Body of pancreas (tissue), 4 donors: ENCODE measurements around the gene NME7. TPM values are rescaled to one million over a fixed set of nuclear protein-coding genes. Genes with fewer than 3 reads are reported as not detected.

Experiments
- ATAC-seq: fragments of 150-250 bp; one replicate; pipeline ENCODE4 v1.9.1; 2016
- DNase-seq, 4 donors: peaks; one replicate each; pipeline ENCODE4 v3.0.0-alpha.2; 2019
- H3K27ac ChIP-seq, 4 donors: fragments of 200-600 bp; sonication (generic); 1 replicate in 3 of 4; 2 replicates in 1 of 4; pipeline versions ENCODE4 v1.5.1 to v1.6.1; 2016 to 2019; ENCODE audit warnings: mild to moderate bottlenecking in 1 of 4, mixed read lengths in 1 of 4, moderate library complexity in 1 of 4
- H3K27me3 ChIP-seq, 2 donors: fragments of 200-600 bp; sonication (generic); one replicate each; pipeline ENCODE4 v1.6.0; 2016; ENCODE audit warnings: mild to moderate bottlenecking in 1 of 2
- H3K36me3 ChIP-seq, 2 donors: fragments of 200-600 bp; sonication (generic); replicated peaks in 1 of 2; 2 replicates each; pipeline ENCODE4 v1.5.1; 2016; ENCODE audit warnings: low read depth in 2 of 2; ENCODE audit not compliant: insufficient read depth in 1 of 2
- H3K4me1 ChIP-seq: fragments of 200-600 bp; sonication (generic); one replicate; pipeline ENCODE4 v1.6.0; 2016
- H3K4me3 ChIP-seq, 2 donors: fragments of 200-600 bp; sonication (generic); 1 replicate in 1 of 2; 2 replicates in 1 of 2; pipeline ENCODE4 v1.5.1; 2016 to 2019
- H3K9me3 ChIP-seq, 3 donors: fragments of 200-600 bp; sonication (generic); 1 replicate in 2 of 3; 2 replicates in 1 of 3; pipeline ENCODE4 v1.5.1; 2016
- POLR2A ChIP-seq, 3 donors: fragments of 450-650 bp; IDR thresholded peaks; one replicate each; pipeline ENCODE4 v1.6.1; 2016; ENCODE audit warnings: antibody characterized with exemption in 3 of 3, mild to moderate bottlenecking in 2 of 3
- WGBS, 2 donors: methylation state at CpG; one replicate each; pipeline ENCODE4 v1.1.5; 2017; 5-methylcytosine and 5-hydroxymethylcytosine counted together
- intact Hi-C: fragments of 100-400 bp; cut with DNase I; formaldehyde crosslinking; loops from one replicate; pipeline ENCODE4 v1.15.1; 2023
- total RNA-seq, 2 donors: library from RNA; depleted of rRNA; stranded (reverse); fragments of >200 nt; gene quantifications; one replicate each; pipeline ENCODE4 v1.1.0, GENCODE V29; 2016
- TF ChIP-seq, protein P1 (sequence below), 7 experiments: fragments of 450-650 bp in 4 of 7; fragments of 200-600 bp in 3 of 7; sonication (generic) in 3 of 7; IDR thresholded peaks; one replicate each; pipeline ENCODE4 v1.5.1; 2016 to 2019; ENCODE audit warnings: antibody characterized with exemption in 7 of 7

Gene NME7
- total RNA-seq, 2 donors from 2014 or later: 8.9 to 23.9 TPM

- no peak overlapping the region for H3K27ac ChIP-seq
- peaks cover 31% of the 10 kb centered on the region for H3K4me1 ChIP-seq
- no peaks in the 10 kb centered on the region for H3K36me3 ChIP-seq
- H3K4me3 ChIP-seq: no peak overlapping the region
- H3K9me3 ChIP-seq: no peaks in the 10 kb centered on the region
- intact Hi-C loops: no loop called here
- DNase-seq (no peak), ATAC-seq (no peak)
- WGBS, 2 donors: 70 to 74% methylated on average over 4 of the region's 4 CpGs
- no peaks in the 10 kb centered on the region for H3K27me3 ChIP-seq
- no peak for TF ChIP-seq POLR2A (IDR thresholded peaks at IDR 0.05)
- TF ChIP-seq, protein P1, sequence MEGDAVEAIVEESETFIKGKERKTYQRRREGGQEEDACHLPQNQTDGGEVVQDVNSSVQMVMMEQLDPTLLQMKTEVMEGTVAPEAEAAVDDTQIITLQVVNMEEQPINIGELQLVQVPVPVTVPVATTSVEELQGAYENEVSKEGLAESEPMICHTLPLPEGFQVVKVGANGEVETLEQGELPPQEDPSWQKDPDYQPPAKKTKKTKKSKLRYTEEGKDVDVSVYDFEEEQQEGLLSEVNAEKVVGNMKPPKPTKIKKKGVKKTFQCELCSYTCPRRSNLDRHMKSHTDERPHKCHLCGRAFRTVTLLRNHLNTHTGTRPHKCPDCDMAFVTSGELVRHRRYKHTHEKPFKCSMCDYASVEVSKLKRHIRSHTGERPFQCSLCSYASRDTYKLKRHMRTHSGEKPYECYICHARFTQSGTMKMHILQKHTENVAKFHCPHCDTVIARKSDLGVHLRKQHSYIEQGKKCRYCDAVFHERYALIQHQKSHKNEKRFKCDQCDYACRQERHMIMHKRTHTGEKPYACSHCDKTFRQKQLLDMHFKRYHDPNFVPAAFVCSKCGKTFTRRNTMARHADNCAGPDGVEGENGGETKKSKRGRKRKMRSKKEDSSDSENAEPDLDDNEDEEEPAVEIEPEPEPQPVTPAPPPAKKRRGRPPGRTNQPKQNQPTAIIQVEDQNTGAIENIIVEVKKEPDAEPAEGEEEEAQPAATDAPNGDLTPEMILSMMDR (IDR thresholded peaks at IDR 0.05): no peak
These were observed 276.7 kb downstream of the NME7 start for GRCh38 chr1:169090900-169091311.

GRCh38 chr1:169090308-169090899, 277.2 kb downstream of the NME7 start:
- Histone ChIP-seq H3K4me3 (no peak overlapping the region), H3K27ac (no peak overlapping the region), H3K36me3 (no peaks in the 10 kb centered on the region), H3K9me3 (no peaks in the 10 kb centered on the region), H3K4me1 (peaks cover 31% of the 10 kb centered on the region), H3K27me3 (no peaks in the 10 kb centered on the region)
- DNase-seq (no peak), ATAC-seq (no peak)
- no peak for TF ChIP-seq POLR2A (IDR thresholded peaks at IDR 0.05)
- TF ChIP-seq, protein P1 (IDR thresholded peaks at IDR 0.05): no peak
- 58 to 64% methylated on average over 4 of the region's 4 CpGs for WGBS, 2 donors
- intact Hi-C loops: no loop called here

DNA sequence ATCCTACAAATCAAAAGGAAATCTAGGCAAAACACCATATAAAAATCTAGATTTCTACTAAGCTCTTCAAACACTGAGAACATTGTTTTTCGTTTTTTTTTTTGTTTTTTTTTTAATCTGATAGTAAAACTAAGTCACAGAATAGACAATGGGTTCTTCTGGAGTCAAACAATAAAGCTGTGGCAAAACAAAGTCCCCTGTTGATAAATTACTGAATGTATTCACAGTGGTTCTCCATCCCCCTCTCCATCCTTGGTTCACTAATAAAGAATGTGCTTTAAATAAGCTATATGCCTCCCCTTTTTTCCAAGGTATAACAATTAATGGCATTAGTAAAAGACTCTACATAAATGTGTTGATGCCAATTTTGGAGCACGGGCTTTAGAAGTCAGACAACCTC, 277.8 kb downstream of the NME7 start:
- H3K9me3 ChIP-seq: no peaks in the 10 kb centered on the region
- no peak overlapping the region for H3K4me3 ChIP-seq
- no peak for TF ChIP-seq POLR2A (IDR thresholded peaks at IDR 0.05)
- TF ChIP-seq, protein P1 (IDR thresholded peaks at IDR 0.05): no peak
- no peaks in the 10 kb centered on the region for H3K36me3 ChIP-seq
- DNase-seq (no peak), ATAC-seq (no peak)
- WGBS, 2 donors: 61 to 66% methylated on average over 2 of the region's 2 CpGs
- peaks cover 31% of the 10 kb centered on the region for H3K4me1 ChIP-seq
- no peaks in the 10 kb centered on the region for H3K27me3 ChIP-seq
- intact Hi-C loops: no loop called here
- no peak overlapping the region for H3K27ac ChIP-seq

DNA sequence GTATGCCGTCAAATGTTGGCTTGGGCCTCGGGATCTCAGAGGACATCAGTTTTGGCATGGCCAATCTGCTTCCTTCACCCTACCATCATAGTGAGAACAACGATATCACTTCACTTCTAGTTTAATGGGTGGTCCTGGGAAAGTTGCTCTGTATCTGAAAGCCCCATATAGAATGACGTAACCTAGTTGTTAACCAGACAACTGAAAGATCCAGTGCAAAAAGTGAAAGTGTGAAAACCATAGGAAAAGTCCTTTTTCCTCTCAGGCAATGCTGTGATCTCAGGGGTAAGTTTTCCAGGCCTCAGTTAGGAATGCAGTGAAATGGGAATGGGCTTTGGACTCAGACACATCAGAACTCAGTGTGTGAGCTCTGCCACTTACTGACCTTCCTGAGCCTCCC, 279.7 kb downstream of the NME7 start:
- Histone ChIP-seq H3K27me3 (no peaks in the 10 kb centered on the region), H3K4me1 (peaks cover 31% of the 10 kb centered on the region), H3K9me3 (no peaks in the 10 kb centered on the region), H3K4me3 (no peak overlapping the region), H3K36me3 (no peaks in the 10 kb centered on the region), H3K27ac (peak overlapping the region in 3 of 4 donors; percentile 4 to 66 (median 64))
- ATAC-seq (no peak), DNase-seq (no peak)
- WGBS, 2 donors: 87% methylated on average over 4 of the region's 4 CpGs
- no peak for TF ChIP-seq POLR2A (IDR thresholded peaks at IDR 0.05)
- TF ChIP-seq, protein P1 (IDR thresholded peaks at IDR 0.05): no peak
- intact Hi-C loops: no loop called here
